Epithelial cell of proximal tubule (primary cell): Measurements from ENCODE around the gene SEC23B. TPM values are rescaled to one million over a fixed set of nuclear protein-coding genes. Genes with fewer than 3 reads are reported as not detected.

Experiments used
- DNase-seq: peaks from one replicate; pipeline ENCODE4 v3.0.0-alpha.2; 2011; ENCODE audit warnings: low read depth
- H3K4me3 ChIP-seq: 2 replicates; pipeline ENCODE4 v1.5.1; 2011; ENCODE audit warnings: low read depth, mild to moderate bottlenecking, low read length
- total RNA-seq: library from RNA; depleted of rRNA; stranded (reverse); fragments of >200 nt; gene quantifications from 2 replicates; pipeline ENCODE4 v1.2.3, GENCODE V29; 2015
- TF ChIP-seq, protein P1 (sequence below): conservative IDR thresholded peaks from 2 replicates; pipeline ENCODE4 v1.5.1; 2012; ENCODE audit warnings: low read depth, mild to moderate bottlenecking, low read length

Gene SEC23B
- total RNA-seq, 1 donor from 2014 or later = 50.8 TPM

DNA sequence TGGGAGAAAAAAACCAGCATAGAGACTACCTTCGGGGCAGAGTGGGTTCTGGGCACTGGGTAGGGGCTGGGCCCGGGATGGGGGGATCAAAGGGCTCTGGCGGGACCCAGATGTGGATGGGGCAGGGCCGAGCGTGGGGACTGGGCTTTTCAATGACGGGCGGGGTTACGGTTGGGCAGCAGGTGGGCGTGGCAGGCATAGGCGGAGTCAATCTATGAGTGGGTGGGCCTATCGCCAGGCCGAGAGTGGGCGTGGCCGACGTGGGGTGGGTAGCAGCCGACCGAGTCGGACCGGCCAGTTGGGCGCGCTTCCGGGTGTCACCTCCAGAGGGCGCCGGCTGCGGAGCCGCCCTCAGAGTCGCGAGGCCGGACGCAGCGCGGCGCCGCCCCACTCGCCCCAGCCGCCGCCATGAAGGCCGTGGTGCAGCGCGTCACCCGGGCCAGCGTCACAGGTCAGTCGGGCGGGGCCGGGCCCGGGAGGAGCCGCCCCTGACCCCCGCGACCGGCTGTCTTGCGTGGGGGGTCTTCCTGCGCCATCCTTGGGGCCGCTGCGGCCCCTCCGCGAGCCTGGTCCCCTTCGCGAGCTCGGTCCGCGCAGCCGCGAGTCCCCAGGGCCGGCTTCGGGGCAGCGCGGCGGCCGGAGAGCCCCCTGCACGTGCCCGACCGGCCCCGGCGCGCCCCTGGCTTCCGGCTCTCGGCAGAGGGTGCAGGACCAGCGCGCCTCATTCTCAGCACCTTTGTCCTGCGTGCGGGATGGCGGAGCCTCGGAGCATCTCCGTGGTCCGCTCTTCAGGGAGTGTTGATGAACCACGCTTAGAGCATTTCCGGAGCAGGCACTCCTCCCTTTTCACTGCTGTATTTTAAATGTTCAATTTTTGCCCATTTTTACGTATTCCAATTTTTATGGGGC is 80.2 kb downstream of the SEC23B start, which contains the start of gene DTD1:
DTD1 (plus strand) TSS at position 390 of the 909 bp plus-strand sequence; CDS start at position 409, 19 bp downstream.
- peak; percentile 16 for DNase-seq
- H3K4me3 ChIP-seq = peak within 1 kb of the TSS; percentile 85
- TF ChIP-seq, protein P1, sequence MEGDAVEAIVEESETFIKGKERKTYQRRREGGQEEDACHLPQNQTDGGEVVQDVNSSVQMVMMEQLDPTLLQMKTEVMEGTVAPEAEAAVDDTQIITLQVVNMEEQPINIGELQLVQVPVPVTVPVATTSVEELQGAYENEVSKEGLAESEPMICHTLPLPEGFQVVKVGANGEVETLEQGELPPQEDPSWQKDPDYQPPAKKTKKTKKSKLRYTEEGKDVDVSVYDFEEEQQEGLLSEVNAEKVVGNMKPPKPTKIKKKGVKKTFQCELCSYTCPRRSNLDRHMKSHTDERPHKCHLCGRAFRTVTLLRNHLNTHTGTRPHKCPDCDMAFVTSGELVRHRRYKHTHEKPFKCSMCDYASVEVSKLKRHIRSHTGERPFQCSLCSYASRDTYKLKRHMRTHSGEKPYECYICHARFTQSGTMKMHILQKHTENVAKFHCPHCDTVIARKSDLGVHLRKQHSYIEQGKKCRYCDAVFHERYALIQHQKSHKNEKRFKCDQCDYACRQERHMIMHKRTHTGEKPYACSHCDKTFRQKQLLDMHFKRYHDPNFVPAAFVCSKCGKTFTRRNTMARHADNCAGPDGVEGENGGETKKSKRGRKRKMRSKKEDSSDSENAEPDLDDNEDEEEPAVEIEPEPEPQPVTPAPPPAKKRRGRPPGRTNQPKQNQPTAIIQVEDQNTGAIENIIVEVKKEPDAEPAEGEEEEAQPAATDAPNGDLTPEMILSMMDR = peak; percentile 59

DNA sequence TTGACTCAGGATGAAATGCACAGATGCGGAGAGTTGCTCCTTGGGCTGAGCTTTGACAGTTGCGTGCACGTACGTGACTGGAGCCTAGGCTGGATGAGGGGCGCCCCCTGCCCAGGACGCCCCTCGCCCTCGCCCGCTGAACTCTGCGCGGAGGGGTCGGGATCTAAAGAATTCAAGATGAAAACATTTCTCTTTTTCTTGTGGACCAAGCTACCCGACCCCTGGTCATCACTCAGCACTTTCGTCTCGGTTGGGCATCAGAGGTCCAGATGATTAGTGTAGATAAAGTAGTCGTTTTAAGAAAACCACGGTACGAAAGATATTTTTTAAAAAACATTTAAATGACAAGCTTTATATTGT is 80.8 kb downstream of the SEC23B start:
- peak overlapping the region; percentile 85 for H3K4me3 ChIP-seq
- TF ChIP-seq, protein P1 = no peak
- DNase-seq = no peak

GRCh38 chr20:18589941-18590674 is 82.4 kb downstream of the SEC23B start:
- DNase-seq = no peak
- TF ChIP-seq, protein P1 = no peak
- H3K4me3 ChIP-seq = no peak overlapping the region

- no peak overlapping the region for H3K4me3 ChIP-seq
- no peak for DNase-seq
- TF ChIP-seq, protein P1 = no peak
These were observed 88.5 kb downstream of the SEC23B start for GRCh38 chr20:18596270-18596669.

DNA sequence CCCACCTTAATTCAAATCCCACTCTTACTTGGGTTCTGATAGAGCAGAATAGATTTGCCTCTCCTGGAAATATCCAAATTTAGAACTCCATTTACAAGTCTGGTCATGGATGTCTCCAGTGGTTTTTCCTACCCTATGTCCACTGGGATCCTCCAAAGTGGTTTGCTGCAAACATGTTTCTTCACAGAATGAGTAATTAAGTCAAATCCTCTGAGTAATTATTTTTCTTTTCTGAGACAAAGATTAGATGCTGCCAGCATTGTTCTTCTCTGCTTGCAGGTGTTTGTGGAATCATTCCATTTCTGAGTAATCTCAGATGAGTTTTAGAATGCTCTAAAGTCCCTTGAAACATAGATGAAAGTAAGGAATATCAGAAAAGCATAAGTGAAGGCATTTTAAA is 102.0 kb downstream of the SEC23B start:
- TF ChIP-seq, protein P1 = no peak
- DNase-seq = no peak
- H3K4me3 ChIP-seq = no peak overlapping the region

Other genes starting within 250 kb of the SEC23B start
- gene ZNF133, start 219.4 kb upstream of the SEC23B start, total RNA-seq = 7.7 and 16.1 TPM in 2 replicates
- gene DZANK1, start 40.9 kb upstream of the SEC23B start, total RNA-seq = 1.3 and 1.4 TPM in 2 replicates
- 6.8 and 22.7 TPM in 2 replicates for gene POLR3F, start 40.5 kb upstream of the SEC23B start, total RNA-seq
- 9.3 and 21.1 TPM in 2 replicates for gene RBBP9, start 10.7 kb upstream of the SEC23B start, total RNA-seq
- 83.8 and 142 TPM in 2 replicates for gene SMIM26, start 59.5 kb downstream of the SEC23B start, total RNA-seq
- 79.4 and 90.3 TPM in 2 replicates for gene DTD1, start 80.1 kb downstream of the SEC23B start, total RNA-seq